Measurements from ENCODE around the gene HLF.
A peak's percentile ranks its signal among the peaks of the same experiment; 100 is the strongest.

The HLF gene

DNA sequence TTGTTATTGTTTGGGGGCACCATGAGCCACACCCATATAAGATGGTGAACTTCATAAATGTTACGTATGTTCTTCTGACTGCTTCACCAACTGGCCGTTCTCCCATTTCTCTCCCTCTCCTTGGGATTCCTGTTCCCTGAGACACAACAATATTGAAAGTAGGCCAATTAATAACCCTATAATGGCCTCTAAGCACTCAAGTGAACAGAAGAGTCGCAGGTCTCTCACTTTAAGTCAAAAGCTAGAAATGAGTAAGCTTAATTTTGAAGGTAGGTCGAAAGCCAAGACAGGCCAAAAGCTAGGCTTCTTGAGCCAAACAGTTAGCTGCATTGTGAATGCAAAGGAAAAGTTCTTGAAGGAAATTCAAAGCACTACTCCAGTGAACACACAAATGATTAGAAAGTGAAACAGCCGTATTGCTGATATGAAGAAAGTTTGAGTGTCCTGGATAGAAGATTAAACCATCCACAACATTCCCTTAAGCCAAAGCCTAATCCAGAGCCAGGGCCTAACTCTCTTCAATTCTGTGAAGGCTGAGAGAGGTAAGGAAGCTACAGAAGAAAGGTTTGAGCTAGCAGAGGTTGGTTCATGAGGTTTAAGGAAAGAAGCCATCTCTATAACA, 25.8 kb downstream of the HLF start:
- Histone ChIP-seq H3K4me1 (ENCODE audit: control insufficient read depth in 1 of 2, insufficient read depth in 1 of 2, low read depth in 1 of 2, low read length in 1 of 2) (peaks cover 0 to 3% of the 10 kb centered on the region in 2 experiments), H3K36me3 (no peaks in the 10 kb centered on the region), H3K9me3 (no peaks in the 10 kb centered on the region), H3K27me3 (peaks cover 14% of the 10 kb centered on the region), H3K4me3 (ENCODE audit: low read depth in 1 of 2, low read length in 1 of 2) (no peak overlapping the region), H3K27ac (no peak overlapping the region)
- TF ChIP-seq, protein P1, sequence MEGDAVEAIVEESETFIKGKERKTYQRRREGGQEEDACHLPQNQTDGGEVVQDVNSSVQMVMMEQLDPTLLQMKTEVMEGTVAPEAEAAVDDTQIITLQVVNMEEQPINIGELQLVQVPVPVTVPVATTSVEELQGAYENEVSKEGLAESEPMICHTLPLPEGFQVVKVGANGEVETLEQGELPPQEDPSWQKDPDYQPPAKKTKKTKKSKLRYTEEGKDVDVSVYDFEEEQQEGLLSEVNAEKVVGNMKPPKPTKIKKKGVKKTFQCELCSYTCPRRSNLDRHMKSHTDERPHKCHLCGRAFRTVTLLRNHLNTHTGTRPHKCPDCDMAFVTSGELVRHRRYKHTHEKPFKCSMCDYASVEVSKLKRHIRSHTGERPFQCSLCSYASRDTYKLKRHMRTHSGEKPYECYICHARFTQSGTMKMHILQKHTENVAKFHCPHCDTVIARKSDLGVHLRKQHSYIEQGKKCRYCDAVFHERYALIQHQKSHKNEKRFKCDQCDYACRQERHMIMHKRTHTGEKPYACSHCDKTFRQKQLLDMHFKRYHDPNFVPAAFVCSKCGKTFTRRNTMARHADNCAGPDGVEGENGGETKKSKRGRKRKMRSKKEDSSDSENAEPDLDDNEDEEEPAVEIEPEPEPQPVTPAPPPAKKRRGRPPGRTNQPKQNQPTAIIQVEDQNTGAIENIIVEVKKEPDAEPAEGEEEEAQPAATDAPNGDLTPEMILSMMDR (IDR thresholded peaks at IDR 0.05): no peak

GRCh38 chr17:55291114-55291507, 26.4 kb downstream of the HLF start:
- Histone ChIP-seq H3K4me1 (ENCODE audit: control insufficient read depth in 1 of 2, insufficient read depth in 1 of 2, low read depth in 1 of 2, low read length in 1 of 2) (peaks cover 0 to 3% of the 10 kb centered on the region in 2 experiments), H3K36me3 (no peaks in the 10 kb centered on the region), H3K27ac (no peak overlapping the region), H3K4me3 (ENCODE audit: low read depth in 1 of 2, low read length in 1 of 2) (no peak overlapping the region), H3K27me3 (peaks cover 14% of the 10 kb centered on the region), H3K9me3 (no peaks in the 10 kb centered on the region)
- TF ChIP-seq, protein P1 (IDR thresholded peaks at IDR 0.05): no peak

GRCh38 chr17:55292094-55292493, 27.3 kb downstream of the HLF start:
- H3K4me1 ChIP-seq (ENCODE audit: control insufficient read depth in 1 of 2, insufficient read depth in 1 of 2, low read depth in 1 of 2, low read length in 1 of 2): peaks cover 0 to 3% of the 10 kb centered on the region in 2 experiments
- no peak overlapping the region for H3K27ac ChIP-seq
- H3K27me3 ChIP-seq: peaks cover 14% of the 10 kb centered on the region
- no peak overlapping the region for H3K4me3 ChIP-seq (ENCODE audit: low read depth in 1 of 2, low read length in 1 of 2)
- H3K9me3 ChIP-seq: no peaks in the 10 kb centered on the region
- H3K36me3 ChIP-seq: no peaks in the 10 kb centered on the region
- TF ChIP-seq, protein P1 (IDR thresholded peaks at IDR 0.05): no peak

GRCh38 chr17:55294042-55294751, 29.4 kb downstream of the HLF start:
- no peak overlapping the region for H3K4me3 ChIP-seq (ENCODE audit: low read depth in 1 of 2, low read length in 1 of 2)
- no peaks in the 10 kb centered on the region for H3K36me3 ChIP-seq
- H3K9me3 ChIP-seq: no peaks in the 10 kb centered on the region
- peaks cover 0 to 3% of the 10 kb centered on the region in 2 experiments for H3K4me1 ChIP-seq (ENCODE audit: control insufficient read depth in 1 of 2, insufficient read depth in 1 of 2, low read depth in 1 of 2, low read length in 1 of 2)
- H3K27me3 ChIP-seq: peaks cover 14% of the 10 kb centered on the region
- TF ChIP-seq, protein P1 (IDR thresholded peaks at IDR 0.05): no peak
- no peak overlapping the region for H3K27ac ChIP-seq

- Histone ChIP-seq H3K27me3 (peaks cover 14% of the 10 kb centered on the region), H3K36me3 (no peaks in the 10 kb centered on the region), H3K4me3 (ENCODE audit: low read depth in 1 of 2, low read length in 1 of 2) (no peak overlapping the region), H3K27ac (no peak overlapping the region), H3K4me1 (ENCODE audit: control insufficient read depth in 1 of 2, insufficient read depth in 1 of 2, low read depth in 1 of 2, low read length in 1 of 2) (peaks cover 0 to 3% of the 10 kb centered on the region in 2 experiments), H3K9me3 (no peaks in the 10 kb centered on the region)
- TF ChIP-seq, protein P1 (IDR thresholded peaks at IDR 0.05): peak; percentile 22
Observed at GRCh38 chr17:55295411-55296170, 30.8 kb downstream of the HLF start.
